Naive thymus-derived CD4-positive, alpha-beta T cell (primary cell): Measurements from ENCODE around the gene KRTAP11-1. TPM values are rescaled to one million over a fixed set of nuclear protein-coding genes. Genes with fewer than 3 reads are reported as not detected.

ENCODE experiments used
- ATAC-seq: fragments of 150-1000 bp; cut with Tn5 transposase; 2 replicates; pipeline ENCODE4 v1.10.0; 2021; ENCODE audit warnings: mild to moderate bottlenecking, moderate library complexity
- CTCF ChIA-PET: fragments of 350-600 bp; sonication (Branson Sonifier 250); formaldehyde crosslinking; loops from one replicate; lab custom pipeline; 2021; ENCODE audit warnings: antibody characterized with exemption; lab: Charles Lee
- POLR2A ChIA-PET: fragments of 350-600 bp; sonication (Branson Sonifier 250); formaldehyde crosslinking; loops from one replicate; lab custom pipeline; 2021; ENCODE audit warnings: antibody characterized with exemption, inconsistent platforms; lab: Charles Lee
- DNase-seq, 9 donors: peaks; one replicate each; pipeline versions ENCODE4 v3.0.0 to v3.0.0-alpha.2; 2020 to 2022; ENCODE audit warnings: mixed read lengths in 1 of 9
- H3K27ac ChIP-seq: one replicate; pipeline ENCODE4 v1.7.0; 2013; ENCODE audit warnings: mild to moderate bottlenecking, low read depth, low read length, moderate library complexity
- H3K27me3 ChIP-seq, 2 donors: one replicate each; pipeline ENCODE4 v1.7.0; 2013; ENCODE audit warnings: low read length in 2 of 2, mild to moderate bottlenecking in 2 of 2, moderate library complexity in 2 of 2; ENCODE audit not compliant: control insufficient read depth in 2 of 2, insufficient read depth in 2 of 2
- H3K36me3 ChIP-seq, 3 experiments: 1 replicate in 2 of 3; 2 replicates in 1 of 3; pipeline ENCODE4 v1.7.0; 2013; ENCODE audit warnings: low read length in 3 of 3, mild to moderate bottlenecking in 3 of 3, moderate library complexity in 1 of 3; ENCODE audit not compliant: insufficient read depth in 3 of 3, control insufficient read depth in 2 of 3
- H3K4me1 ChIP-seq, 2 donors: one replicate each; pipeline ENCODE4 v1.7.0; 2013; ENCODE audit warnings: low read length in 2 of 2, mild to moderate bottlenecking in 2 of 2, moderate library complexity in 1 of 2; ENCODE audit not compliant: control insufficient read depth in 2 of 2, insufficient read depth in 2 of 2
- H3K4me3 ChIP-seq: 2 replicates; pipeline ENCODE4 v1.7.0; 2013; ENCODE audit warnings: mild to moderate bottlenecking, low read length
- H3K9me3 ChIP-seq, 3 experiments: 1 replicate in 2 of 3; 2 replicates in 1 of 3; pipeline ENCODE4 v1.7.0; 2013; ENCODE audit warnings: low read length in 3 of 3; ENCODE audit not compliant: control insufficient read depth in 2 of 3
- H3K27ac Mint-ChIP-seq, 9 donors: one replicate each; pipeline ENCODE4 v1.8.0; 2020 to 2022; ENCODE audit warnings: mixed read lengths in 9 of 9, mild to moderate bottlenecking in 8 of 9, moderate library complexity in 5 of 9, inconsistent platforms in 2 of 9
- H3K27me3 Mint-ChIP-seq, 5 donors: one replicate each; pipeline ENCODE4 v1.8.0; 2021 to 2022; ENCODE audit warnings: mixed read lengths in 5 of 5, mild to moderate bottlenecking in 1 of 5
- H3K36me3 Mint-ChIP-seq, 5 donors: one replicate each; pipeline ENCODE4 v1.8.0; 2020 to 2022; ENCODE audit warnings: mixed read lengths in 5 of 5, mild to moderate bottlenecking in 3 of 5, inconsistent platforms in 1 of 5
- H3K4me1 Mint-ChIP-seq, 7 donors: one replicate each; pipeline ENCODE4 v1.8.0; 2020 to 2022; ENCODE audit warnings: mixed read lengths in 7 of 7, mild to moderate bottlenecking in 3 of 7, inconsistent platforms in 1 of 7
- H3K4me3 Mint-ChIP-seq, 10 donors: one replicate each; pipeline ENCODE4 v1.8.0; 2020 to 2022; ENCODE audit warnings: mild to moderate bottlenecking in 10 of 10, mixed read lengths in 10 of 10, moderate library complexity in 6 of 10, inconsistent platforms in 2 of 10
- H3K9me3 Mint-ChIP-seq, 11 donors: one replicate each; pipeline ENCODE4 v1.8.0; 2020 to 2022; ENCODE audit warnings: mixed read lengths in 11 of 11, mild to moderate bottlenecking in 4 of 11, inconsistent platforms in 1 of 11, moderate library complexity in 1 of 11
- intact Hi-C, 2 donors: fragments of 100-400 bp; cut with micrococcal nuclease; formaldehyde crosslinking; loops; one replicate each; pipeline ENCODE4 v1.15.1; 2023
- polyA plus RNA-seq, 2 donors: library from polyadenylated mRNA; unstranded; fragments of 300-500 nt; fragmentation: Illumina TruSeq; gene quantifications; one replicate each; pipeline ENCODE4 v1.2.3, GENCODE V29; 2021
- total RNA-seq, 6 experiments: library from RNA in 5 of 6; stranded (reverse) in 5 of 6; gene quantifications; 1 replicate in 5 of 6; 2 replicates in 1 of 6; pipeline ENCODE4 v1.2.3 and lab custom pipeline; 2021 to 2026

Gene KRTAP11-1
- total and polyA plus RNA-seq, 7 experiments from 2014 or later, result not detected

- no peak overlapping the region for H3K27ac Mint-ChIP-seq
- DNase-seq, result peak in 5 of 9 donors; percentile 13 to 32 (median 32)
- H3K27ac ChIP-seq, result no peak overlapping the region
- H3K36me3 ChIP-seq, result no peaks in the 10 kb centered on the region
- H3K36me3 Mint-ChIP-seq, result peaks cover 0 to 5% (median 0%) of the 10 kb centered on the region in 5 donors
- no peaks in the 10 kb centered on the region for H3K4me1 Mint-ChIP-seq
- H3K9me3 Mint-ChIP-seq, result peaks cover 0 to 11% (median 0%) of the 10 kb centered on the region in 11 donors
- ChIA-PET CTCF (interaction anchor here (0.8 to 1.0 kb wide), 2 partner anchors 115 to 255 kb away, joined by 3 read pairs; no protein-coding TSS in a partner anchor), POLR2A (no interaction called here)
- no peaks in the 10 kb centered on the region for H3K27me3 ChIP-seq
- peaks cover 3 to 26% (median 10%) of the 10 kb centered on the region in 5 donors for H3K27me3 Mint-ChIP-seq
- H3K4me3 Mint-ChIP-seq, result no peak overlapping the region
- no peaks in the 10 kb centered on the region for H3K9me3 ChIP-seq
- H3K4me1 ChIP-seq, result no peaks in the 10 kb centered on the region
- ATAC-seq, result no peak
- intact Hi-C loops, result loop anchor here in 1 of 2 donors (1.0 kb wide), 1 partner anchor 255 kb away; no protein-coding TSS in a partner anchor
- no peak overlapping the region for H3K4me3 ChIP-seq
Observed at GRCh38 chr21:30831194-30831765, 50.1 kb downstream of the KRTAP11-1 start.

Other genes with a start within 250 kb of the KRTAP11-1 start
- gene KRTAP20-2, start 246.4 kb downstream of the KRTAP11-1 start, total RNA-seq, result not detected
- not detected for gene KRTAP20-2, start 246.4 kb downstream of the KRTAP11-1 start, polyA plus RNA-seq
- not detected for gene KRTAP20-3, start 238.7 kb downstream of the KRTAP11-1 start, total RNA-seq
- not detected for gene KRTAP20-3, start 238.7 kb downstream of the KRTAP11-1 start, polyA plus RNA-seq
- gene KRTAP21-3, start 162.8 kb downstream of the KRTAP11-1 start, total RNA-seq, result not detected
- not detected for gene KRTAP21-3, start 162.8 kb downstream of the KRTAP11-1 start, polyA plus RNA-seq
- not detected for gene KRTAP21-2, start 134.3 kb downstream of the KRTAP11-1 start, total RNA-seq
- not detected for gene KRTAP21-2, start 134.3 kb downstream of the KRTAP11-1 start, polyA plus RNA-seq
- not detected for gene KRTAP21-1, start 126.2 kb downstream of the KRTAP11-1 start, total RNA-seq
- gene KRTAP21-1, start 126.2 kb downstream of the KRTAP11-1 start, polyA plus RNA-seq, result not detected
- not detected for gene KRTAP8-1, start 68.3 kb downstream of the KRTAP11-1 start, total RNA-seq
- gene KRTAP8-1, start 68.3 kb downstream of the KRTAP11-1 start, polyA plus RNA-seq, result not detected
- not detected for gene KRTAP7-1, start 51.8 kb downstream of the KRTAP11-1 start, total RNA-seq
- gene KRTAP7-1, start 51.8 kb downstream of the KRTAP11-1 start, polyA plus RNA-seq, result not detected
- gene KRTAP19-8, start 156.9 kb upstream of the KRTAP11-1 start, total RNA-seq, result not detected
- not detected for gene KRTAP19-8, start 156.9 kb upstream of the KRTAP11-1 start, polyA plus RNA-seq